ENCODE data around the gene MAPK12.

- TF ChIP-seq, protein P1, sequence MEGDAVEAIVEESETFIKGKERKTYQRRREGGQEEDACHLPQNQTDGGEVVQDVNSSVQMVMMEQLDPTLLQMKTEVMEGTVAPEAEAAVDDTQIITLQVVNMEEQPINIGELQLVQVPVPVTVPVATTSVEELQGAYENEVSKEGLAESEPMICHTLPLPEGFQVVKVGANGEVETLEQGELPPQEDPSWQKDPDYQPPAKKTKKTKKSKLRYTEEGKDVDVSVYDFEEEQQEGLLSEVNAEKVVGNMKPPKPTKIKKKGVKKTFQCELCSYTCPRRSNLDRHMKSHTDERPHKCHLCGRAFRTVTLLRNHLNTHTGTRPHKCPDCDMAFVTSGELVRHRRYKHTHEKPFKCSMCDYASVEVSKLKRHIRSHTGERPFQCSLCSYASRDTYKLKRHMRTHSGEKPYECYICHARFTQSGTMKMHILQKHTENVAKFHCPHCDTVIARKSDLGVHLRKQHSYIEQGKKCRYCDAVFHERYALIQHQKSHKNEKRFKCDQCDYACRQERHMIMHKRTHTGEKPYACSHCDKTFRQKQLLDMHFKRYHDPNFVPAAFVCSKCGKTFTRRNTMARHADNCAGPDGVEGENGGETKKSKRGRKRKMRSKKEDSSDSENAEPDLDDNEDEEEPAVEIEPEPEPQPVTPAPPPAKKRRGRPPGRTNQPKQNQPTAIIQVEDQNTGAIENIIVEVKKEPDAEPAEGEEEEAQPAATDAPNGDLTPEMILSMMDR (conservative IDR thresholded peaks at IDR 0.05 in 1 of 2, IDR thresholded peaks at IDR 0.05 in 1 of 2; ENCODE audit: extremely low read depth in 1 of 2, insufficient read depth in 1 of 2, low read depth in 1 of 2, low read length in 2 of 2) = no peak
- no peak for TF ChIP-seq EZH2 (IDR thresholded peaks at IDR 0.05; ENCODE audit: borderline replicate concordance, low read length)
These were observed 45.6 kb upstream of the MAPK12 start, which contains the start of gene PLXNB2 for GRCh38 chr22:50306753-50307749.
